Activated B cell treated with CpG ODN at 0.5 μM for 24 hours (primary cell): ENCODE measurements around the gene SUGP2. TPM values are rescaled to one million over a fixed set of nuclear protein-coding genes. Genes with fewer than 3 reads are reported as not detected.

Source experiments
- ATAC-seq: fragments of 200-7000 bp; cut with Tn5 transposase; one replicate; pipeline ENCODE4 v1.10.0; 2021; ENCODE audit warnings: low read depth, mild to moderate bottlenecking, moderate library complexity
- CTCF ChIA-PET: fragments of 350-600 bp; sonication (Branson Sonifier 250); formaldehyde crosslinking; loops from one replicate; lab custom pipeline; 2021; ENCODE audit warnings: antibody characterized with exemption; lab: Charles Lee
- POLR2A ChIA-PET: fragments of 350-600 bp; sonication (Branson Sonifier 250); formaldehyde crosslinking; loops from one replicate; lab custom pipeline; 2021; ENCODE audit warnings: antibody characterized with exemption; lab: Charles Lee
- DNase-seq: peaks from one replicate; pipeline ENCODE4 v3.0.0; 2022
- H3K27ac Mint-ChIP-seq: one replicate; pipeline ENCODE4 v1.8.0; 2020; ENCODE audit warnings: mixed read lengths
- H3K27me3 Mint-ChIP-seq: one replicate; pipeline ENCODE4 v1.8.0; 2021; ENCODE audit warnings: mixed read lengths
- H3K36me3 Mint-ChIP-seq: one replicate; pipeline ENCODE4 v1.8.0; 2021; ENCODE audit warnings: low read depth, mixed read lengths
- H3K4me1 Mint-ChIP-seq: one replicate; pipeline ENCODE4 v1.8.0; 2021; ENCODE audit warnings: mixed read lengths
- H3K4me3 Mint-ChIP-seq: one replicate; pipeline ENCODE4 v1.8.0; 2020; ENCODE audit warnings: mild to moderate bottlenecking, mixed read lengths
- H3K9me3 Mint-ChIP-seq: one replicate; pipeline ENCODE4 v1.8.0; 2020; ENCODE audit warnings: mixed read lengths
- intact Hi-C: fragments of 100-400 bp; cut with micrococcal nuclease; formaldehyde crosslinking; loops from one replicate; pipeline ENCODE4 v1.15.1; 2024
- total RNA-seq: library from RNA; stranded (reverse); gene quantifications from 2 replicates; pipeline ENCODE4 v1.2.3, GENCODE V29; 2022
- TF ChIP-seq, protein P1 (sequence below): fragments of 200-600 bp; IDR thresholded peaks from one replicate; pipeline ENCODE4 v1.8.0; 2022; ENCODE audit warnings: antibody characterized with exemption, mild to moderate bottlenecking

The SUGP2 gene
- total RNA-seq, 1 donor from 2014 or later = 122 TPM

- DNase-seq (no peak), ATAC-seq (no peak)
- Mint-ChIP-seq H3K27ac (no peak overlapping the region), H3K4me3 (no peak overlapping the region), H3K4me1 (peaks cover 45% of the 10 kb centered on the region), H3K9me3 (no peaks in the 10 kb centered on the region), H3K27me3 (no peaks in the 10 kb centered on the region), H3K36me3 (peaks cover 56% of the 10 kb centered on the region)
- TF ChIP-seq, protein P1, sequence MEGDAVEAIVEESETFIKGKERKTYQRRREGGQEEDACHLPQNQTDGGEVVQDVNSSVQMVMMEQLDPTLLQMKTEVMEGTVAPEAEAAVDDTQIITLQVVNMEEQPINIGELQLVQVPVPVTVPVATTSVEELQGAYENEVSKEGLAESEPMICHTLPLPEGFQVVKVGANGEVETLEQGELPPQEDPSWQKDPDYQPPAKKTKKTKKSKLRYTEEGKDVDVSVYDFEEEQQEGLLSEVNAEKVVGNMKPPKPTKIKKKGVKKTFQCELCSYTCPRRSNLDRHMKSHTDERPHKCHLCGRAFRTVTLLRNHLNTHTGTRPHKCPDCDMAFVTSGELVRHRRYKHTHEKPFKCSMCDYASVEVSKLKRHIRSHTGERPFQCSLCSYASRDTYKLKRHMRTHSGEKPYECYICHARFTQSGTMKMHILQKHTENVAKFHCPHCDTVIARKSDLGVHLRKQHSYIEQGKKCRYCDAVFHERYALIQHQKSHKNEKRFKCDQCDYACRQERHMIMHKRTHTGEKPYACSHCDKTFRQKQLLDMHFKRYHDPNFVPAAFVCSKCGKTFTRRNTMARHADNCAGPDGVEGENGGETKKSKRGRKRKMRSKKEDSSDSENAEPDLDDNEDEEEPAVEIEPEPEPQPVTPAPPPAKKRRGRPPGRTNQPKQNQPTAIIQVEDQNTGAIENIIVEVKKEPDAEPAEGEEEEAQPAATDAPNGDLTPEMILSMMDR = no peak
- intact Hi-C loops = no loop called here
- ChIA-PET POLR2A (no interaction called here), CTCF (no interaction called here)
Measured at GRCh38 chr19:19076476-19076875, 43.2 kb upstream of the SUGP2 start.

DNA sequence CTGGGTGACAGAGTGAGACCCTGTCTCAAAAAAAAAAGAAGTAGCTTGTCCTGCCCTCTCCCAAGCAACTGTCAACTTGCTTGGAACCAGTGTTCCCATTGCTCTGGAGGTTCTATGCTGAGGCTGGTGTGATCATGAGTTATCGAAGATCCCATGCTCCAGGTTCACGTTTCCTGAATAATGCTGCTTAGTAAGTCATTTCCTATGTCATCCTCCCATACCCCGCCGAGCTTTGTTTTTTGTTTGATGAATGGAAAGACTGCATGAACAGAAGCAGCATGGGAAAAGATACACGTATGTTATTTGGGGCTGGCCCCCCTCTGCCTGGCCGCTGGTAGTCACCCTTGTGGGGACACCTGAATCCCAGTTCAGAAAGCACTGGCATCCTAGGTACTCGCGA lies 41.8 kb upstream of the SUGP2 start:
- Mint-ChIP-seq H3K4me1 (peaks cover 56% of the 10 kb centered on the region), H3K27ac (no peak overlapping the region), H3K4me3 (no peak overlapping the region), H3K27me3 (no peaks in the 10 kb centered on the region), H3K36me3 (peaks cover 61% of the 10 kb centered on the region), H3K9me3 (no peaks in the 10 kb centered on the region)
- intact Hi-C loops = no loop called here
- TF ChIP-seq, protein P1 = no peak
- CTCF ChIA-PET = no interaction called here
- POLR2A ChIA-PET = no interaction called here
- DNase-seq (no peak), ATAC-seq (no peak)

- intact Hi-C loops = no loop called here
- ATAC-seq (no peak), DNase-seq (no peak)
- H3K9me3 Mint-ChIP-seq = no peaks in the 10 kb centered on the region
- POLR2A ChIA-PET = no interaction called here
- H3K4me3 Mint-ChIP-seq = no peak overlapping the region
- H3K27me3 Mint-ChIP-seq = no peaks in the 10 kb centered on the region
- TF ChIP-seq, protein P1 = no peak
- no peak overlapping the region for H3K27ac Mint-ChIP-seq
- peaks cover 53% of the 10 kb centered on the region for H3K4me1 Mint-ChIP-seq
- H3K36me3 Mint-ChIP-seq = peaks cover 56% of the 10 kb centered on the region
- CTCF ChIA-PET = no interaction called here
Measured at GRCh38 chr19:19074196-19074882, 41.0 kb upstream of the SUGP2 start.

DNA sequence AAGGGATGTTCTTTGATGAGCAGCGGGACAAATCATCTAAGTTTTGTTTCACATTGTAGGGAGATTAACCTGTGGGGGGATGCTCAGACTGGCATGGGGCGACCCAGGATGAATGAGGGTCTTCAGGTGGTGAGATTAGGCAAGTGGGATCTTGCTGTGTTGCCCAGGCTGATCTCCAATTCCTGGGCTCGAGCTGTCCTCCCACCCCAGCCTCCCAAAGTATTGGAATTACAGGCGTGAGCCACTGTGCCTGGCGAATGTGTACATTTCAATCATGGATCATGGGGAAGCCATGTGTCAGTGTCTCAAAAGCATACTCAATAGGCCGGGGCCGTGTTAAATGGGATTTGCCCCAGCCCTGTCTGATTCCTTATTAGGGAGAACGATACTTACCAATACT lies 38.6 kb upstream of the SUGP2 start:
- H3K27me3 Mint-ChIP-seq = no peaks in the 10 kb centered on the region
- H3K36me3 Mint-ChIP-seq = peaks cover 39% of the 10 kb centered on the region
- POLR2A ChIA-PET = no interaction called here
- DNase-seq (no peak), ATAC-seq (no peak)
- peaks cover 67% of the 10 kb centered on the region for H3K4me1 Mint-ChIP-seq
- CTCF ChIA-PET = no interaction called here
- intact Hi-C loops = no loop called here
- no peak overlapping the region for H3K27ac Mint-ChIP-seq
- TF ChIP-seq, protein P1 = no peak
- H3K4me3 Mint-ChIP-seq = no peak overlapping the region
- no peaks in the 10 kb centered on the region for H3K9me3 Mint-ChIP-seq

- intact Hi-C loops = loop anchor here (10.0 kb wide), 2 partner anchors 336 to 596 kb away; partner anchors contain the start of genes ATP13A1, GATAD2A and ZNF101
- ATAC-seq = peak; percentile 6
- Mint-ChIP-seq H3K27ac (peak overlapping the region; percentile 85), H3K4me3 (peak overlapping the region; percentile 65), H3K4me1 (peaks cover 78% of the 10 kb centered on the region), H3K9me3 (no peaks in the 10 kb centered on the region), H3K36me3 (peaks cover 23% of the 10 kb centered on the region), H3K27me3 (no peaks in the 10 kb centered on the region)
- DNase-seq = no peak
- TF ChIP-seq, protein P1 = no peak
- ChIA-PET POLR2A (interaction anchor here (0.6 to 1.0 kb wide), 3 partner anchors 48 to 384 kb away, joined by 3 read pairs; partner anchors contain the start of gene GATAD2A), CTCF (interaction anchor here (3.3 kb wide), 1 partner anchor 47 kb away, joined by 10 read pairs; no protein-coding TSS in a partner anchor)
Measured at GRCh38 chr19:19068659-19069654, 35.6 kb upstream of the SUGP2 start.
